Measurements from ENCODE around the gene STAB1.

The STAB1 gene

DNA sequence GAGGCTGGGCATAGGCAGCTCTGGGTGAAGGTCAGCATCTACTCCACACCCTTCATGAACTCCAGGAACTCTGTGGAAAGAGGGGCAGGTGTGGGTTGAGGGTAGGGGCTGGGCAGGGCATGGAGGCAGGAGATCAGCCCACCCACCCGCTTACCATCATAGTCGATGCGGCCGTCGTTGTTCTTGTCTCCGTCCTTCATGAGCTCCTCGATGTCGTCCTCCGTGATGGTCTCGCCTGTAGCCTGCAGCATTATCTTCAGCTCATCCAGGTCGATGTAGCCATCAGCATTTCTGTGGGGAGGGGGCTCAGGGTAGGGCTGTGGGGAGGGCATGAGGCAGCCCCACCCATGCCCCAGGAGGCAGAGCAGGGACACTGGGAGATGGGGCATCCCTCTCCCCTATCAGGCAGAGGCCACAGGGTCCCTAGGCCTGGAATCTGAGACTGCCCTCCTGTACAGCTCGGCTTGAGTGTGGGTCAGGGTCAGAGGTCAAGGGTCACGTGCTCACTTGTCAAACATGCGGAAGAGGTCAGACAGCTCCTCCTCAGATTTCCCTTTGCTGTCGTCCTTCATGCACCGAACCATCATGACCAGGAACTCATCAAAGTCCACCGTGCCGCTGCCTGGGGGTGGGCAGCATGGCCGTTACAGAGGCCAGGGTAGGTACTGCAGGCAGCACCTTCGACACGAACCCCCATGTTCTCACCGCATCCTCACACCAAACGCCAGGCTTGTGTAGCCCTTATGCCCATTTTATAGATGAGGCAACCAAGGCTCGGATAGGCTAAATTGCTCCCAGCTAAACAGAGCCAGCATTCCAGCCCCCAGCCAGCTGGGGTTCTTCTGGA lies 43.7 kb upstream of the STAB1 start:
- TF ChIP-seq, protein P1, sequence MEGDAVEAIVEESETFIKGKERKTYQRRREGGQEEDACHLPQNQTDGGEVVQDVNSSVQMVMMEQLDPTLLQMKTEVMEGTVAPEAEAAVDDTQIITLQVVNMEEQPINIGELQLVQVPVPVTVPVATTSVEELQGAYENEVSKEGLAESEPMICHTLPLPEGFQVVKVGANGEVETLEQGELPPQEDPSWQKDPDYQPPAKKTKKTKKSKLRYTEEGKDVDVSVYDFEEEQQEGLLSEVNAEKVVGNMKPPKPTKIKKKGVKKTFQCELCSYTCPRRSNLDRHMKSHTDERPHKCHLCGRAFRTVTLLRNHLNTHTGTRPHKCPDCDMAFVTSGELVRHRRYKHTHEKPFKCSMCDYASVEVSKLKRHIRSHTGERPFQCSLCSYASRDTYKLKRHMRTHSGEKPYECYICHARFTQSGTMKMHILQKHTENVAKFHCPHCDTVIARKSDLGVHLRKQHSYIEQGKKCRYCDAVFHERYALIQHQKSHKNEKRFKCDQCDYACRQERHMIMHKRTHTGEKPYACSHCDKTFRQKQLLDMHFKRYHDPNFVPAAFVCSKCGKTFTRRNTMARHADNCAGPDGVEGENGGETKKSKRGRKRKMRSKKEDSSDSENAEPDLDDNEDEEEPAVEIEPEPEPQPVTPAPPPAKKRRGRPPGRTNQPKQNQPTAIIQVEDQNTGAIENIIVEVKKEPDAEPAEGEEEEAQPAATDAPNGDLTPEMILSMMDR (IDR thresholded peaks at IDR 0.05; ENCODE audit: extremely low read depth, insufficient read depth, missing control alignments) = no peak
- no peak for DNase-seq (ENCODE audit: low spot score)
- in situ Hi-C loops (cut with MboI; ENCODE audit: low pct_unique_long_range_greater_than_20kb, low sequenced_read_pairs, unreplicated experiment) = no loop called here

GRCh38 chr3:52452126-52452525 lies 43.0 kb upstream of the STAB1 start:
- in situ Hi-C loops (cut with MboI; ENCODE audit: low pct_unique_long_range_greater_than_20kb, low sequenced_read_pairs, unreplicated experiment) = no loop called here

GRCh38 chr3:52452570-52453221 lies 42.4 kb upstream of the STAB1 start:
- in situ Hi-C loops (cut with MboI; ENCODE audit: low pct_unique_long_range_greater_than_20kb, low sequenced_read_pairs, unreplicated experiment) = no loop called here
- DNase-seq (ENCODE audit: low spot score) = no peak
- TF ChIP-seq, protein P1 (IDR thresholded peaks at IDR 0.05; ENCODE audit: extremely low read depth, insufficient read depth, missing control alignments) = no peak

More at GRCh38 chr3:52452126-52452525, 43.0 kb upstream of the STAB1 start:
- DNase-seq (ENCODE audit: low spot score) = no peak
- TF ChIP-seq, protein P1 (IDR thresholded peaks at IDR 0.05; ENCODE audit: extremely low read depth, insufficient read depth, missing control alignments) = no peak

- in situ Hi-C loops (cut with MboI; ENCODE audit: low pct_unique_long_range_greater_than_20kb, low sequenced_read_pairs, unreplicated experiment) = no loop called here
- no peak for DNase-seq (ENCODE audit: low spot score)
Observed at GRCh38 chr3:52453496-52454249, 41.5 kb upstream of the STAB1 start, which contains the start of gene TNNC1. TNNC1 (minus strand) TSS chr3:52454041; CDS start chr3:52454015, 26 bp downstream.

DNA sequence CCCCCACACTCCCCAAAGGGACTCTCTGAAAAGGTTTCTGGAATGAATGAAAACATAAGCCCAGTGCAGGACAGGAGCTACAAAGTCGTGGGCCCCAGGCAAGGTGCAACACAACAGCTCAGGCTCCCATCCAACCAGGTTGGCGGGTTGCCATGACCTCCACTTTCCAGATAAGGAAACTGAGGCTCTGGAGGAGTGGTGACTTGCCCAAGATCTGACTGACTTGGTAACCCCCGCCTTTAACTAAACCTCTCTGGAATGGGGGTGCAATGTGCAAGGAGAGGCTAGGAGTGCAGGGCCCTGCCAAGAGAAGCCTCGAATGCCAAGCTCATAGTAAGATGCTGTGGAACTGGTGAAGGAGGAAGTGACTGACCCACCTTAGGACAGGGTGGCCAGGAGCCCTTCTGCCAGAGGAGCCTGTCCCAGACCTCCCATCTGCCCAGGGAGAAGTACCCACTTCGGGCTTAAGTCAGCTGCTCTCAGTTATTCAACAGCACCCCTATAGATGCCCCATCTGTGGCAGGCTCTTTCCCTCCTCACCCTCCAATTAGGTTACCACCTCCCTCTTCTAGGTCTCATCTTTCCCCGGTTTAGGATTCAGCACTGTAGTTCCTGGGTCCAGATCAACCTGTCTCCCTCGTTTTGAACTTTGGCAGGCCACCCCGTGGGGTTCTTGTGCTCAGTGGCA lies 40.7 kb upstream of the STAB1 start:
- no peak for DNase-seq (ENCODE audit: low spot score)
- in situ Hi-C loops (cut with MboI; ENCODE audit: low pct_unique_long_range_greater_than_20kb, low sequenced_read_pairs, unreplicated experiment) = no loop called here

More at GRCh38 chr3:52453496-52454249, 41.5 kb upstream of the STAB1 start, which contains the start of gene TNNC1:
- TF ChIP-seq, protein P1 (IDR thresholded peaks at IDR 0.05; ENCODE audit: extremely low read depth, insufficient read depth, missing control alignments) = no peak

More for the DNA sequence above, 40.7 kb upstream of the STAB1 start:
- TF ChIP-seq, protein P1 (IDR thresholded peaks at IDR 0.05; ENCODE audit: extremely low read depth, insufficient read depth, missing control alignments) = no peak
